ENCODE data around the gene MINDY4. TPM values are rescaled to one million over a fixed set of nuclear protein-coding genes. Genes with fewer than 3 reads are reported as not detected.

Gene MINDY4
- total RNA-seq, 3 donors from 2014 or later, result 4.0 to 9.1 (median 4.7) TPM

GRCh38 chr7:30755384-30756154 lies 15.6 kb upstream of the MINDY4 start:
- ATAC-seq, result no peak
- no peak overlapping the region for H3K4me3 ChIP-seq
- DNase-seq, result no peak
- intact Hi-C loops (cut with DNase I, micrococcal nuclease), result no loop called here
- H3K4me1 ChIP-seq (ENCODE audit: low read depth), result peaks cover 17% of the 10 kb centered on the region
- no peaks in the 10 kb centered on the region for H3K36me3 ChIP-seq (ENCODE audit: low read depth)
- TF ChIP-seq CTCF (IDR thresholded peaks at IDR 0.05), result no peak
- no peaks in the 10 kb centered on the region for H3K9me3 ChIP-seq

- DNase-seq (no peak), ATAC-seq (no peak)
- no peaks in the 10 kb centered on the region for H3K36me3 ChIP-seq (ENCODE audit: low read depth)
- no peak overlapping the region for H3K4me3 ChIP-seq
- no peak for TF ChIP-seq CTCF (IDR thresholded peaks at IDR 0.05)
- peaks cover 3% of the 10 kb centered on the region for H3K4me1 ChIP-seq (ENCODE audit: low read depth)
- intact Hi-C loops (cut with DNase I, micrococcal nuclease), result no loop called here
- H3K9me3 ChIP-seq, result no peaks in the 10 kb centered on the region
These were observed 13.9 kb upstream of the MINDY4 start for GRCh38 chr7:30757342-30757692.

GRCh38 chr7:30760514-30761213 lies 10.6 kb upstream of the MINDY4 start:
- ATAC-seq, result no peak
- DNase-seq, result no peak
- H3K9me3 ChIP-seq, result no peaks in the 10 kb centered on the region
- TF ChIP-seq CTCF (IDR thresholded peaks at IDR 0.05), result no peak
- intact Hi-C loops (cut with DNase I, micrococcal nuclease), result no loop called here
- H3K4me1 ChIP-seq (ENCODE audit: low read depth), result no peaks in the 10 kb centered on the region
- no peaks in the 10 kb centered on the region for H3K36me3 ChIP-seq (ENCODE audit: low read depth)
- no peak overlapping the region for H3K4me3 ChIP-seq

GRCh38 chr7:30761214-30762156 lies 9.7 kb upstream of the MINDY4 start:
- Histone ChIP-seq H3K4me1 (ENCODE audit: low read depth) (no peaks in the 10 kb centered on the region), H3K9me3 (no peaks in the 10 kb centered on the region), H3K36me3 (ENCODE audit: low read depth) (no peaks in the 10 kb centered on the region), H3K4me3 (no peak overlapping the region)
- ATAC-seq (no peak), DNase-seq (no peak)
- intact Hi-C loops (cut with DNase I, micrococcal nuclease), result no loop called here
- no peak for TF ChIP-seq CTCF (IDR thresholded peaks at IDR 0.05)

- Histone ChIP-seq H3K36me3 (ENCODE audit: low read depth) (no peaks in the 10 kb centered on the region), H3K9me3 (no peaks in the 10 kb centered on the region), H3K4me1 (ENCODE audit: low read depth) (no peaks in the 10 kb centered on the region), H3K4me3 (no peak overlapping the region)
- ATAC-seq, result no peak
- DNase-seq, result no peak
- no peak for TF ChIP-seq CTCF (IDR thresholded peaks at IDR 0.05)
- intact Hi-C loops (cut with DNase I, micrococcal nuclease), result no loop called here
These were observed 6.9 kb upstream of the MINDY4 start for GRCh38 chr7:30764030-30764975.
